Mononuclear cell (primary cell): ENCODE results near the gene GRXCR2. TPM values are rescaled to one million over a fixed set of nuclear protein-coding genes. Genes with fewer than 3 reads are reported as not detected.

Experiments used
- H3K27me3 ChIP-seq: 2 replicates; pipeline ENCODE4 v1.6.0; 2011; ENCODE audit warnings: low read length, control low read depth; ENCODE audit not compliant: insufficient read depth
- H3K4me1 ChIP-seq: 2 replicates; pipeline ENCODE4 v1.5.1; 2011; ENCODE audit warnings: mild to moderate bottlenecking, low read length, control low read depth; ENCODE audit not compliant: insufficient read depth
- H3K4me3 ChIP-seq: 2 replicates; pipeline ENCODE4 v1.5.1; 2011; ENCODE audit warnings: mild to moderate bottlenecking, low read length, moderate library complexity
- H3K9me3 ChIP-seq: 2 replicates; pipeline ENCODE4 v1.5.1; 2011; ENCODE audit warnings: low read depth, mild to moderate bottlenecking, control low read depth, low read length
- total RNA-seq: library from RNA; depleted of rRNA; stranded (reverse); fragments of >200 nt; gene quantifications from one replicate; pipeline ENCODE4 v1.2.3, GENCODE V29; 2012

Gene GRXCR2
- total RNA-seq, 1 donor = not detected

DNA sequence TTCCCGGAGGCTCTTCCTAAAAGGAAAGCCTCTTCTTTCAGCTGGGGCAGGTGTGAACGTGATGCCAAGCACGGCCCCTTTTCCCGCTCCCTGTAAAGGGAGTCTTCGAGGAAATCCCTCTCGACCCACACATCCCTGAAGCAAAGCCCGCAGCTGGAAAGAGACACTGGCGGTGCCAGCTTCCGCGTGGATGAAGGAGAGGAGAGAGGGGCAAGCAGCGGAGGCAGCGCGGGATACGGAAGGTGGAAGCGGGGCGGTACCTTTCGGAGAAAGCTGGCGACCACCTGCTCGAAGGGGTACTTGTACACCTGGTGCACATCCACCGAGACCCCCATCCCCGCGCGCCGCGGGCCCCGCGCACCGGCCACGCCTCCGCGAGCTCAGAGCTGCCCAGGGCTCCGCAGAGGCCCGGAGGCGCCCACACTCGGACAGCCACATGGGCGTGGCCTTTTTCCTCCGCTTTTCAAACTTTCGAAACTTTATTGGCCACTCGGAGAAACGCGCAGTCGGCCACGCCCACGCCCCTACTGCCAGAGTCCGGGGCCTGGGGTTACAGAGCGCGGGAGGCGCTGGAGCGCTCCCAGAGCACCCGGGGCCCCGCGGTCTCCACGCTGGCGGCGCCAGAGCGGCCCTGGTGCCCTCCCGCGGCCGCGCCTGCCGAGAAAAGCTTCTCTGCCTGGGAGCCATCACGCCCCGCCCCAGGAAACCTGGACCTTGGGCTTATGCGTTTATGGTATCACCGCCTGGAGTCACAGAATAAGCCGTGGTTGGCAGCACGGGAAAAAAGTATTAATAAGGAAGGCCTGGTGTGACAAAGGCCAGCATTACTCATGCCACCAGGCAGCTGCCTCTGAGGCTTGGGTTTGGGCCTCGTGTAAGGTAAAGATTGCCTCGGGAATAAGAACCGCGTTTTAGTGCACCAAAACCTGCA lies 37.6 kb downstream of the GRXCR2 start, which contains the start of gene PRELID2:
PRELID2 (minus strand) TSS at position 426 of the 931 bp plus-strand sequence; CDS start at position 335, 91 bp downstream.
- H3K4me3 ChIP-seq = peak within 1 kb of the TSS; percentile 56
- no peaks in the 10 kb centered on the region for H3K9me3 ChIP-seq

DNA sequence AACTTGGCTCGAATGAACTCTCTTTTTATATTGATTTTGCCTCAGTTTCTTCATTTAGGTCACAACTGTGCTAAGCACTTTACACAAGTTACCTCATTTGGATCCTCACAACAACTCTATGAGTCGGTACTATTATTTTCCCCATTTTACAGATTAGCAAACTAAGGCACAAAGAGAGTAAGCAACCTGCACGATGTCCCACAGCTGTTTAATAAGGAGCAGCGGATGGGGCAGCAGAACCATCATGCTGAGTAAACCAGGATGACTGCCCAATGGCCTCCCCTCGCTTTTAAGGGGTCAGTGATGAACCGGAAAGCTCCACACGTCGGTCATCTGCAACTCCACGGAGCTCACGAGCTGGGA lies 38.3 kb downstream of the GRXCR2 start:
- peaks cover 13% of the 10 kb centered on the region for H3K4me1 ChIP-seq
- H3K9me3 ChIP-seq = no peaks in the 10 kb centered on the region
- no peaks in the 10 kb centered on the region for H3K27me3 ChIP-seq
- H3K4me3 ChIP-seq = peak overlapping the region; percentile 56

More for the DNA sequence above, 37.6 kb downstream of the GRXCR2 start, which contains the start of gene PRELID2:
- Histone ChIP-seq H3K27me3 (no peaks in the 10 kb centered on the region), H3K4me1 (peaks cover 13% of the 10 kb centered on the region)

DNA sequence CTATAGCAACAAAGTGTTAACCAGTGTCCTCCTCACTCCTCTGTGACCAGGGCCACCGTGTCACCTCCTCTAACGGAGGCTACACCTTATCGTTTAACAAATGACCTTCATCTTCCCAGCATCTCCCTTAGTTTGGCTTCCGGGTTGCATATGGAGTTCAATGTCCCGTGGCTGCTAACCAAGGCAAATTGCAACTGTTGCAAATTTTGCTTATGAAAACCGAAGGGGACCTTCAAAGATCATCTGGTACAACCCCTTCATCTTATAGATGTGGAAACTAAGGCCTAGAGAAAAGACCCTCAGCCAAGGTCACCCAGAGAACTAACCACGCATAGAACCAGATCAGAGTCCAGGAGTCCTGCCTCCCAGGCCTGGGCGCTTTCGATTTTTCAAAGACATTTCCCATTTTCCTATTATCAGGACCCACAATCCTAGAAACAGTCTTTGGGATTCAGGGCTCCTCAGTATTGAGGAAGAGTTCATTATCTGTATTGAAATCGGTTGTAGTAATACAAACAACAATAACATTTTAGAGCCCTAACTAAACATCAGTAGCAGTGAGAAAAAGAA lies 39.1 kb downstream of the GRXCR2 start:
- Histone ChIP-seq H3K4me3 (no peak overlapping the region), H3K9me3 (no peaks in the 10 kb centered on the region), H3K4me1 (peaks cover 13% of the 10 kb centered on the region), H3K27me3 (no peaks in the 10 kb centered on the region)

DNA sequence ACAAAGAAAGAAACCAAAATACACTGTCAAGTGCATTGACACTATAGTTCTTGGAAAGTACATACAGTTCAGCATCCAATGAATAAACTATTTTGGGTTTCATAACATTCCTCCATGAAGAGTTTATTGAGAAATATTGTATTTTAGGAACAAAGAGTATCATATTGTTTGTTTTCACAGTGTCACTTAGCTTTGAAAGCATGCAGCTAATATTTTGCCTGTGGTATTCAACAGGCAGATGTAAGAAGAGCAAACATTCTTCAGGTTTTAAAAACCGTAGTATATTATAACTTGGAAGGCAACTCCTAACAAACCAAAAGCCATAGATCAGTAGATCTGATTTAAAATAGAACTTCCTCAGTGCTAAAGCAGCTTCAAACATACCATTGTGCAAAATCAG lies 42.2 kb downstream of the GRXCR2 start:
- Histone ChIP-seq H3K4me1 (peaks cover 9% of the 10 kb centered on the region), H3K9me3 (no peaks in the 10 kb centered on the region), H3K27me3 (no peaks in the 10 kb centered on the region), H3K4me3 (no peak overlapping the region)

DNA sequence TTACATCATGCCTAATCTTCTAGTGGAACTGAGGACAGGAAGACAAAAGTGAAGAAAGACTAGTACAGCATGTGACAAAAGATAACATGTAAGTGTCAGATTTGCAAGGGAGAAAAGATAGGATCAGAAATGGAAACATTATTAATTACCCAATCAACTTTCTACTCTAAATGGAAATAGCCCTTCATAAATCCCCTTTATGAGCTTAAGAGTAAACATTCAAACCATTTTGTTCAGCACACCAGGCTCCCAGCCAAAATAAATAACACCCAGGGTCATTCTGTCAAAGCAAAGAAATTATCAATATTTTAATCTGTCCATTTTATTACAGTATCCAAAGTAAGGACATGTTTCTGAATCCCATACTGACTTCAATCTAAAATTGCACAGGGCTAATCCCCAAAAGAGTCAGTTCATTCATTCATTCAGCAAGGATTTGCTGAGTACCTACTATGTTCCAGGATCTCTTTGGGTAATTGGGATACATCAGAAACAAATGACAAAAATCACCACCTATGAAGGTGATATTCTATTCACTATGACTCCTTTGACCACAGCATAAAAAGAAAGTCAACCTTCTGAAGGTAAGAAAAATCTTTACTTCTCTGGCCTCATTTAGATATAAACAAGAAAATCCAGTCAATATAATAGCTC lies 43.0 kb downstream of the GRXCR2 start:
- Histone ChIP-seq H3K9me3 (no peaks in the 10 kb centered on the region), H3K27me3 (no peaks in the 10 kb centered on the region), H3K4me3 (no peak overlapping the region), H3K4me1 (peaks cover 5% of the 10 kb centered on the region)

DNA sequence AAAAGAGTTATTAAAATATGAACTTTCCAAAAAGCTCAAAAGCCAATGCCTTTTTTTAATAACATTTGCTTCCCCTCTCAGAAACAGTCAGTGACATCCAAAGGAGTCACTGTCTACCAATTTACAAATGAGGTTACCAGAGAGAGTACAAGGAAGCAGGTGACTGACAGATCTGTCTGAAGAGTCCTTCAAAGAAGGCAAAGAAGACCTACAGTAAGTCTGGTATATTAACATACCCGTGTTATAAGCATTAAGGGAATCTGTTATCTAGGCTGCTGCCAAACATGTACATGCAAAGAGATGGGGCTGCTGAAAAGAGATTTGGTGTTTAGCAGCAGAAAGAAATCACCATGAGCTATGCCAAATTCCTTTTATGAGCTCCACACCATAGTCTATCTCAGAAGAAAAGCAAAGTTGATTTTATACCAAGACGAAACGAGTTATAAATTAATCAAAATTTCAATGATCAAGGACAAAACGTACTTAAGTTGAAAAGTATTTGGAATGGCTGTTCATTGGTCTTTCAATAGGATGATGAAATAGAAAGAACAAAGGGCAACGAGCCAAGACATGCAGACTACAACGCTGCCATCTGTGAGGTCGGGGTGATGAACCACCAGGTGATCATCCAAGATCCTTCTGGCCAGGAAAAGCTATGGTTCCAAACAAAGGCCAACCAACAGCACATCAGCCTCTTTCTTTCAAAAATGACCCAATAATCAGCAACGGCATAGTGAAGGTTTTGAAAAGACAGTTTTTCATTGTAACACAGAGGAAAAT lies 45.7 kb downstream of the GRXCR2 start:
- H3K9me3 ChIP-seq = no peaks in the 10 kb centered on the region
- no peaks in the 10 kb centered on the region for H3K27me3 ChIP-seq

DNA sequence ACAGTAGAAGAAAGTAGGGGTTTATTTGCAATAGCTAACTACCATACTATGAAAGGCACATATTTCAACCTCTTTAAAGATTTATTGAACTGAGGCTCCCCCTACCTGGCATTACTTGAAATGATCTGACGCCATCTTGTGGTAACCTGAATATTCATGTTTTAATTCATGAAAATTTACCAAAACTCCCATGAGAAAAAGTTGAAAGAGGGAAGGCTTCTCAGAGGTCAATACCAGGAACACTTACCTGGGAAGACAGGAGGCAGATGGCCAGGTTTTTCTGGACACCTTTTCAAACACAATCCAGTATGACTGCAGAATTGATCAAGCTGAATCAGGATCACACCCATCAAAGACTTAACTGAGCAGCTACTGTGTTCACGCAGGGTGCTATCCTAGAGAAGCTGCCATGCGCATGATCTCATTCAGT lies 47.0 kb downstream of the GRXCR2 start:
- Histone ChIP-seq H3K27me3 (no peaks in the 10 kb centered on the region), H3K9me3 (no peaks in the 10 kb centered on the region), H3K4me1 (no peaks in the 10 kb centered on the region), H3K4me3 (no peak overlapping the region)

More for the DNA sequence above, 45.7 kb downstream of the GRXCR2 start:
- Histone ChIP-seq H3K4me3 (no peak overlapping the region), H3K4me1 (no peaks in the 10 kb centered on the region)

DNA sequence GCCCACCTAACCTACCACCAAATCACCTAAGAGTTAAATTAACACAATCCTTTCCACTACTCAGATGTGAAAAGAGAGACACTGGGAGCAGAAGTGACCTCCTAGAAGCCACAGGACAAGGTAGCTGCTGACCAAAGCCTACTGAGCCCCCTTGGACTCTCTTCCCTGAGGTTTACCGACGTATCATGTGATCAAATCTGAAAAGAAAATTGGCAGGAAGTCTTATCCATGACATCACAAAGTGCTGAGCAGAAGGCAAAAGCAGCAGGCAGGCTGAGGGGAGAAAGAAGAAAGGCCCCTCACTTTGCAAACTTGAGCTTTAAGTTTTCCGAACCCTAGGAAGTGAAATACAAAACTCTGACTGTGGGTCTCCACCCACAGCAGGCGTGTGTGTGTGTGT lies 48.8 kb downstream of the GRXCR2 start:
- Histone ChIP-seq H3K4me3 (no peak overlapping the region), H3K9me3 (no peaks in the 10 kb centered on the region), H3K27me3 (no peaks in the 10 kb centered on the region), H3K4me1 (no peaks in the 10 kb centered on the region)

DNA sequence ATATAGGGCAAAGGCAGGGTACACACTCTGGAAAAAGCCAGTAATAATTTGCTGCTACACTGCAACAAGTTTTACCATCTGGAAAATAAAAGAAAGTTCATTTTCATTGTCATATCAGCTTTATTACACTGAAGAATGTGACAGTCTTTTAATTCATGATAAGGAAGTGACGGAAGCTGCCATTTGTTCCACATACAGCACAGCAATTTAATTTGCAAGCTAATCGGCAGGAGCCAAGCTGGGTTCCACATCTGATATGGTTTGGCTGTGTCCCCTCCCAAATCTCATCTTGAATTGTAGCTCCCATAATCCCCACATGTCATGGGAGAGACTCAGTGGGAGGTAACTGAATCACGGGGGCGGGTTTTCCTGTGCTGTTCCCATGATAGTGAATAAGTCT lies 54.2 kb downstream of the GRXCR2 start:
- Histone ChIP-seq H3K4me3 (no peak overlapping the region), H3K27me3 (no peaks in the 10 kb centered on the region), H3K9me3 (no peaks in the 10 kb centered on the region), H3K4me1 (no peaks in the 10 kb centered on the region)

DNA sequence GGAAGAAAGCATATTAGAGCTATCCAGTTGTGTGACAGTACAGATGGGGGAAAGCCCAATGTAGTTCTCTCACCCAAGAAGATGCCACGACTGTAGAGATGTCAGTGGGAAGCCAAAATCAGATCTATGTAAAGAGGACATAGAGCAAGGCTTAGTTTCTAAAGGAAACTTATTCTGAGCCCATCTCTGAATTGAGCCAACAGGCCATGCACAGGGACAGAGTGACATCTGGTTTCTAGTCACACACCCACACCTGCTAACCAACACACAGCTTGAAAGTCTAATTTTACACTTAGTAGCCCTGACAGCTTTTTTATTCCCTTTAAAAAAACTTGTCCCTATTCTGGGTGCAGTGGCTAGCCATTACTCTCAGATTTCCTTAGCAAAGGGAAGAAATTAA lies 59.9 kb downstream of the GRXCR2 start:
- Histone ChIP-seq H3K27me3 (no peaks in the 10 kb centered on the region), H3K4me3 (no peak overlapping the region), H3K4me1 (no peaks in the 10 kb centered on the region), H3K9me3 (no peaks in the 10 kb centered on the region)

DNA sequence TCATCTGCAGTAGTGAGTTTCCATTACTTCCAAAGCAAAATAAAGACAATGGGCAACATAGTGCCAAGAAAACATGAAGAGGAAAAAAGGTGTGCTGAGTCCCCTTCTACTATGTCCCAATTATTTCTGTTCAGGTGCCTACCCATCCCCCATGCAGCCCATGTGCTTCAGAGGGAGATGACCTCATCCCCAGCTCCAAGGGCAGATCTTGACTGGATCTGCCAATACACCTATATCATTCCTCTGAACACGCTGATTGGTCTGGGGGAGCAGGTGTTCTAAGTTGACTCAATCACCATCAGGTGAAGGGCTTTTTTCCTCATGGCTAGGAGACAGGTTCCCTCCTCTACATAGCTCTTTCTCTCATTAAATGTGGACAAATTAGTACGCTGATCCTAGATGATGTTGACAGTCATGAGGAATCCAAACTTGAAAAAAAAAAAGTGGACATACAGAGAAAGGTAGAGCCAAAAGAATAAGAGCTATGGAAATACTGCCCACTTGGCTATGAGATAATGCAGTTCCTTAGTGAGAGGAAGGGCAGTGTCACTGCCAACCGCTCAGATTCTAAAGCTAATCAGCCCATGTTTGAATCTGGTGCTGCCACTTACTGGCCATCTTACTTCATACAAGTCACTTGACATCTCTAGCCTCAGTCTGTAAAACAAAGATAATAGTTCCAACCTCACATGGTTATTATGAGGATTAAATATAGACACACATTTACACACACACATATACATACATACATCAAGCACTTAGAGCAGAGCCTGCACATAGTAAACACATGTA lies 60.8 kb downstream of the GRXCR2 start:
- H3K4me1 ChIP-seq = no peaks in the 10 kb centered on the region
- no peaks in the 10 kb centered on the region for H3K9me3 ChIP-seq
- H3K4me3 ChIP-seq = no peak overlapping the region
- no peaks in the 10 kb centered on the region for H3K27me3 ChIP-seq
